GM12878 (cell line): Measurements from ENCODE around the gene MMEL1. TPM values are rescaled to one million over a fixed set of nuclear protein-coding genes. Genes with fewer than 3 reads are reported as not detected.

Experiments used
- ATAC-seq: fragments of 200-7000 bp; cut with Tn5 transposase; 3 replicates; pipeline ENCODE4 v1.9.1; 2020; ENCODE audit warnings: mild to moderate bottlenecking, moderate library complexity
- BruUV-seq: library from RNA; stranded (reverse); fragments of 400-500 nt; replicated peaks from 2 replicates; lab custom pipeline; 2021; lab: Mats Ljungman, UMichigan
- CTCF ChIA-PET: fragments of 300-600 bp; sonication (Branson Sonifier 250); formaldehyde crosslinking; extraction: SDS; loops from one replicate; lab custom pipeline; 2021; ENCODE audit warnings: inconsistent platforms; lab: Yijun Ruan, JAX
- POLR2A ChIA-PET: fragments of 350-600 bp; formaldehyde crosslinking; extraction: SDS; loops from one replicate; lab custom pipeline; 2021; ENCODE audit warnings: inconsistent platforms; lab: Charles Lee
- RAD21 ChIA-PET: fragments of 300-600 bp; sonication (Branson Sonifier 250); formaldehyde crosslinking; loops from one replicate; lab custom pipeline; 2023; ENCODE audit warnings: antibody characterized with exemption; ENCODE audit not compliant: unreplicated experiment; lab: Charles Lee
- SMC1A ChIA-PET: fragments of 300-600 bp; sonication (Branson Sonifier 250); formaldehyde crosslinking; loops from one replicate; lab custom pipeline; 2023; ENCODE audit not compliant: unreplicated experiment, uncharacterized antibody; lab: Charles Lee
- DNase-seq: peaks from one replicate; pipeline ENCODE4 v3.0.0-alpha.2; 2011; ENCODE audit warnings: low read depth, low spot score
- FAIRE-seq: peaks from 3 replicates; lab custom pipeline; 2011; peaks lifted over from hg19 to GRCh38; lab: Jason Lieb, UNC
- H2AFZ ChIP-seq: 2 replicates; pipeline ENCODE4 v1.6.0; 2011; ENCODE audit warnings: low read depth, low read length, control low read depth; ENCODE audit not compliant: control insufficient read depth
- H3K27ac ChIP-seq: 2 replicates; pipeline ENCODE4 v1.5.1; 2011; ENCODE audit warnings: control low read depth; ENCODE audit not compliant: control insufficient read depth, insufficient read depth
- H3K27me3 ChIP-seq, 2 experiments: replicated peaks in 1 of 2; 2 replicates each; pipeline versions ENCODE4 v1.6.0 to v1.6.1; 2011; ENCODE audit warnings: low read length in 1 of 2; ENCODE audit not compliant: control insufficient read depth in 2 of 2, insufficient read depth in 2 of 2
- H3K36me3 ChIP-seq, 2 experiments: 2 replicates each; pipeline ENCODE4 v1.5.1; 2011; ENCODE audit warnings: low read length in 1 of 2; ENCODE audit not compliant: control insufficient read depth in 2 of 2, insufficient read depth in 2 of 2
- H3K4me1 ChIP-seq: 2 replicates; pipeline ENCODE4 v1.6.1; 2011; ENCODE audit warnings: mild to moderate bottlenecking, low read length, moderate library complexity, mixed read lengths; ENCODE audit not compliant: control insufficient read depth, insufficient read depth
- H3K4me2 ChIP-seq: 2 replicates; pipeline ENCODE4 v1.6.0; 2011; ENCODE audit warnings: control low read depth; ENCODE audit not compliant: control insufficient read depth, insufficient read depth
- H3K4me3 ChIP-seq: fragments of 200-600 bp; sonication (generic); 2 replicates; pipeline ENCODE4 v1.5.1; 2016
- H3K79me2 ChIP-seq: 2 replicates; pipeline ENCODE4 v1.6.0; 2011; ENCODE audit warnings: low read length; ENCODE audit not compliant: control insufficient read depth, insufficient read depth
- H3K9ac ChIP-seq: 2 replicates; pipeline ENCODE4 v1.8.0; 2011; ENCODE audit warnings: low read length, control low read depth, mixed read lengths; ENCODE audit not compliant: control insufficient read depth, insufficient read depth
- H3K9me3 ChIP-seq: replicated peaks from 3 replicates; pipeline ENCODE4 v1.5.1; 2011; ENCODE audit warnings: mild to moderate bottlenecking, low read length; ENCODE audit not compliant: control insufficient read depth, insufficient read depth
- H4K20me1 ChIP-seq: 2 replicates; pipeline ENCODE4 v1.6.0; 2011; ENCODE audit not compliant: control insufficient read depth, insufficient read depth
- CBX5 ChIP-seq: sonication (generic); IDR thresholded peaks from 2 replicates; pipeline ENCODE4 v1.6.1; 2016; ENCODE audit warnings: low read depth, moderate library complexity, mild to moderate bottlenecking, inconsistent platforms
- CEBPB ChIP-seq, 2 experiments: fragments of 150-350 bp in 1 of 2; IDR thresholded peaks; 2 replicates each; pipeline ENCODE4 v1.6.1; 2012 to 2014; ENCODE audit warnings: low read depth in 2 of 2, low read length in 2 of 2, borderline replicate concordance in 1 of 2, inconsistent platforms in 1 of 2
- CHD1 ChIP-seq: IDR thresholded peaks from 2 replicates; pipeline ENCODE4 v1.6.1; 2012; ENCODE audit warnings: low read depth, low read length, improper control_type of control experiment
- CHD4 ChIP-seq: fragments of 200-600 bp; sonication (generic); IDR thresholded peaks from 2 replicates; pipeline ENCODE4 v1.6.1; 2016; ENCODE audit warnings: mild to moderate bottlenecking
- IKZF1 ChIP-seq: fragments of 450-650 bp; conservative IDR thresholded peaks from 2 replicates; pipeline ENCODE4 v1.6.1; 2017; ENCODE audit warnings: antibody characterized with exemption, mild to moderate bottlenecking
- MXI1 ChIP-seq: fragments of 150-350 bp; IDR thresholded peaks from 2 replicates; pipeline ENCODE4 v1.6.1; 2011; ENCODE audit warnings: low read depth, mild to moderate bottlenecking, inconsistent platforms, low read length, improper control_type of control experiment
- NFIC ChIP-seq: IDR thresholded peaks from 2 replicates; pipeline ENCODE4 v1.6.1; 2012; ENCODE audit warnings: low read depth, mild to moderate bottlenecking, inconsistent platforms, low read length, moderate library complexity
- PAX5 ChIP-seq: IDR thresholded peaks from 2 replicates; pipeline ENCODE4 v1.6.1; 2011; ENCODE audit warnings: low read depth, low read length, borderline replicate concordance
- PAX8 ChIP-seq: fragments of 450-650 bp; IDR thresholded peaks from 2 replicates; pipeline ENCODE4 v1.6.1; 2017; ENCODE audit warnings: mild to moderate bottlenecking, moderate library complexity
- PML ChIP-seq: IDR thresholded peaks from 2 replicates; pipeline ENCODE4 v1.6.1; 2012; ENCODE audit warnings: low read length, inconsistent platforms
- SMC3 ChIP-seq: IDR thresholded peaks from 2 replicates; pipeline ENCODE4 v1.6.1; 2011; ENCODE audit warnings: low read length, improper control_type of control experiment, borderline replicate concordance
- SPI1 ChIP-seq: IDR thresholded peaks from 2 replicates; pipeline ENCODE4 v1.6.1; 2011; ENCODE audit warnings: low read depth, mild to moderate bottlenecking, low read length, moderate library complexity, borderline replicate concordance; ENCODE audit not compliant: insufficient read depth
- STAT3 ChIP-seq: IDR thresholded peaks from 2 replicates; pipeline ENCODE4 v1.6.1; 2011; ENCODE audit warnings: low read depth, low read length, improper control_type of control experiment
- SUZ12 ChIP-seq: fragments of 200-600 bp; sonication (generic); IDR thresholded peaks from one replicate; pipeline ENCODE4 v1.6.1; 2018; ENCODE audit warnings: antibody characterized with exemption, mild to moderate bottlenecking; ENCODE audit not compliant: unreplicated experiment
- ZNF217 ChIP-seq: fragments of 450-650 bp; IDR thresholded peaks from 2 replicates; pipeline ENCODE4 v1.6.1; 2017; ENCODE audit warnings: antibody characterized with exemption, mild to moderate bottlenecking
- WGBS: methylation state at CpG from one replicate; pipeline ENCODE4 v1.1.6; 2016; ENCODE audit warnings: low lambda C conversion rate; ENCODE audit not compliant: insufficient replicate concordance, insufficient coverage; ENCODE audit errors: missing lambda C conversion rate; 5-methylcytosine and 5-hydroxymethylcytosine counted together
- in situ Hi-C: fragments of 300-500 bp; cut with MboI; formaldehyde crosslinking; loops from 9 replicates; pipeline ENCODE4 v1.14.3; 2018; ENCODE audit warnings: mixed read lengths
- intact Hi-C: fragments of 100-400 bp; cut with micrococcal nuclease; formaldehyde crosslinking; loops from one replicate; pipeline ENCODE4 v1.14.2; 2022; ENCODE audit not compliant: unreplicated experiment
- polyA plus RNA-seq, 11 experiments: library from polyadenylated mRNA; depleted of rRNA in 4 of 11; unstranded in 6 of 11; stranded (reverse) in 5 of 11; fragments of >200 nt; fragmentation: Nextera tagmentation in 4 of 11; fragmentation: Illumina TruSeq in 1 of 11; extraction: Ambion mirVana in 4 of 11; extraction: Trizol in 1 of 11; gene quantifications; 1 replicate in 1 of 11; 2 replicates in 10 of 11; pipeline versions ENCODE4 v1.2.1 to v1.2.3, GENCODE V29; 2011 to 2016; ENCODE audit warnings: inconsistent platforms in 2 of 11, missing spikeins in 2 of 11, low read depth in 1 of 11
- total RNA-seq, 4 experiments: library from RNA; depleted of rRNA in 3 of 4; stranded (reverse); fragments of >200 nt in 3 of 4; fragmentation: Illumina TruSeq in 1 of 4; extraction: Trizol in 1 of 4; gene quantifications; 2 replicates each; pipeline versions ENCODE4 v1.2.1 to v1.2.3, GENCODE V29; 2013 to 2021
- TF ChIP-seq, protein P1 (sequence below): fragments of 150-350 bp; IDR thresholded peaks from 2 replicates; pipeline ENCODE4 v1.6.1; 2014; ENCODE audit warnings: mild to moderate bottlenecking, low read depth, low read length

Gene MMEL1
- total and polyA plus RNA-seq, 10 of the 15 experiments (the other 5 are each of a cell fraction or from before 2014, with no cell fraction given) = 0.11 TPM; not detected in 9

- RAD21 ChIA-PET = no interaction called here
- Histone ChIP-seq H3K36me3 (no peaks in the 10 kb centered on the region), H3K4me1 (no peaks in the 10 kb centered on the region), H3K27me3 (no peaks in the 10 kb centered on the region), H3K9me3 (no peaks in the 10 kb centered on the region), H3K27ac (no peak overlapping the region), H2AFZ (no peak overlapping the region), H3K4me2 (no peak overlapping the region), H4K20me1 (no peaks in the 10 kb centered on the region), H3K79me2 (no peaks in the 10 kb centered on the region), H3K9ac (no peak overlapping the region), H3K4me3 (no peak overlapping the region)
- in situ Hi-C loops = no loop called here
- 34% methylated on average over 15 of the region's 17 CpGs for WGBS
- ATAC-seq = no peak
- no peak for FAIRE-seq
- POLR2A ChIA-PET = no interaction called here
- SMC1A ChIA-PET = no interaction called here
- BruUV-seq = no TSS peak
- TF ChIP-seq PAX5 (no peak), CEBPB (IDR thresholded peaks at IDR 0.05; ENCODE audit: borderline replicate concordance in 1 of 2, low read depth in 2 of 2, low read length in 2 of 2) (no peak), CHD4 (no peak), CHD1 (no peak), PAX8 (no peak), NFIC (no peak), SMC3 (no peak), CBX5 (no peak), SPI1 (no peak), ZNF217 (no peak), STAT3 (no peak), MXI1 (no peak), IKZF1 (no peak), SUZ12 (no peak), PML (no peak)
- TF ChIP-seq, protein P1, sequence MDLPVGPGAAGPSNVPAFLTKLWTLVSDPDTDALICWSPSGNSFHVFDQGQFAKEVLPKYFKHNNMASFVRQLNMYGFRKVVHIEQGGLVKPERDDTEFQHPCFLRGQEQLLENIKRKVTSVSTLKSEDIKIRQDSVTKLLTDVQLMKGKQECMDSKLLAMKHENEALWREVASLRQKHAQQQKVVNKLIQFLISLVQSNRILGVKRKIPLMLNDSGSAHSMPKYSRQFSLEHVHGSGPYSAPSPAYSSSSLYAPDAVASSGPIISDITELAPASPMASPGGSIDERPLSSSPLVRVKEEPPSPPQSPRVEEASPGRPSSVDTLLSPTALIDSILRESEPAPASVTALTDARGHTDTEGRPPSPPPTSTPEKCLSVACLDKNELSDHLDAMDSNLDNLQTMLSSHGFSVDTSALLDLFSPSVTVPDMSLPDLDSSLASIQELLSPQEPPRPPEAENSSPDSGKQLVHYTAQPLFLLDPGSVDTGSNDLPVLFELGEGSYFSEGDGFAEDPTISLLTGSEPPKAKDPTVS = no peak
- CTCF ChIA-PET = no interaction called here
- DNase-seq = no peak
- intact Hi-C loops = no loop called here
These were observed 38.1 kb downstream of the MMEL1 start for GRCh38 chr1:2594641-2595131.
